Cortex of kidney (tissue), 1 donor: ENCODE results near the gene PDPK1.

Experiments
- DNase-seq: peaks from one replicate; lab custom pipeline; 2025; lab: John Stamatoyannopoulos, UW

PDPK1 gene

DNA sequence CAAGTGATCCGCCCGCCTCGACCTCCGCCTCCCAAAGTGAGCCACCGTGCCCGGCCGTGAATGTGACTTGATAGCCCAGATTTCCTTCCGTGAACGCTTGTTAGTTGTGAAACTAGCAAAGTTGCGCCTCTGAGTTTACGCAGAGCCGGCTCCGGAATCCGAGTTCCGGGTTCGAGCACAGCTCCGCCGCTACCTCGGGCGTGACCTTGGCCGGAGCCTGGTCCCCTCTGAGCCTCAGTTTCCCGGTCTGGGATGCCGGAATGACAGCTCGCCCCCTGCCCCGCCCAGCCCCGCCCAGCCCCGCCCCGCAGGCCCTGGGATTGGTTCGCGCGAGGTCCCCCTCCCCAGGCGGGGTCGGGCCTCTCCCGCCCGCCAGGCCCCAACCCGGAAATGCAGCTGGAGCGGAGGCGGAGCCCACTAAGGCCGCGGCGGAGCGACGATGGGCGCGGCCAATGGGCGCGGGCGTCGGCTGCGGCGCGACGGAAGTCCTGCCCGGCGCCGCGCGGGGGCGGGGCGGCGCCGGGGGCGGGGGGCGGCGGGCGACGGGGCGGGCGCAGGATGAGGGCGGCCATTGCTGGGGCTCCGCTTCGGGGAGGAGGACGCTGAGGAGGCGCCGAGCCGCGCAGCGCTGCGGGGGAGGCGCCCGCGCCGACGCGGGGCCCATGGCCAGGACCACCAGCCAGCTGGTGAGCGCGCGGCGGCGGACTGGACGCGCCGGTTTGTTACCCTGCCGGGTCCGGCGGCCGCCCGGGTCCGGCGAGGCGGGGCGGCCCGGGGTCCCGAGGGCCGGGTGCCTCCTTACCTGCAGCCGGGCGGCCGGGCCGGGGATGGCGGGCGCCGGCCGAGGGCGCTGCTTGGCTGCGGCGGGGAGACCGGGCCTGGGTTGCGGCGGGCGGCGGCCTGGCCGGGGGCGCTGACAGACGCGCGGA is at the start of gene PDPK1:
PDPK1 (plus strand) TSS at position 571 of the 929 bp plus-strand sequence; CDS start at position 663, 92 bp downstream.
- DNase-seq = no peak

DNA sequence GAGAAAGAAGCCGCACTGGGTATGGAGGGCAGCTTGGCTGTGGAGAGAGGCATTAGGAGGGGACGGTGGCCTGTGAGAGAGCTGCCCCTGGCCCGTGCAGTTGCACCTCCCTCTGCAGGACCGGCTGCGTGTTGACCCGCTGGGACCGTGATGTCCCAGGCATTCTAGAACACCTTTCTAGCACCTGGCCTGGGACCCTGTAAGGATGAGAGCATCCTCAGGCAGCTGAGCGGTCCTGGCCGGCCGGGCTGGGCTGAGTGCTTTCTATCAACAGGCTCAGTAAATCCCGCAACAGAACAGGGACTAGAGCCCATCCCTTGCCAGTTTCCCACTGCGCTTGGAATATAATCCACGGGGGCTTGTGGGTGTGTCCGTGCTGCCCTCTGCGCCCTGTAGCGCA is 48.2 kb upstream of the PDPK1 start:
- DNase-seq = no peak

DNA sequence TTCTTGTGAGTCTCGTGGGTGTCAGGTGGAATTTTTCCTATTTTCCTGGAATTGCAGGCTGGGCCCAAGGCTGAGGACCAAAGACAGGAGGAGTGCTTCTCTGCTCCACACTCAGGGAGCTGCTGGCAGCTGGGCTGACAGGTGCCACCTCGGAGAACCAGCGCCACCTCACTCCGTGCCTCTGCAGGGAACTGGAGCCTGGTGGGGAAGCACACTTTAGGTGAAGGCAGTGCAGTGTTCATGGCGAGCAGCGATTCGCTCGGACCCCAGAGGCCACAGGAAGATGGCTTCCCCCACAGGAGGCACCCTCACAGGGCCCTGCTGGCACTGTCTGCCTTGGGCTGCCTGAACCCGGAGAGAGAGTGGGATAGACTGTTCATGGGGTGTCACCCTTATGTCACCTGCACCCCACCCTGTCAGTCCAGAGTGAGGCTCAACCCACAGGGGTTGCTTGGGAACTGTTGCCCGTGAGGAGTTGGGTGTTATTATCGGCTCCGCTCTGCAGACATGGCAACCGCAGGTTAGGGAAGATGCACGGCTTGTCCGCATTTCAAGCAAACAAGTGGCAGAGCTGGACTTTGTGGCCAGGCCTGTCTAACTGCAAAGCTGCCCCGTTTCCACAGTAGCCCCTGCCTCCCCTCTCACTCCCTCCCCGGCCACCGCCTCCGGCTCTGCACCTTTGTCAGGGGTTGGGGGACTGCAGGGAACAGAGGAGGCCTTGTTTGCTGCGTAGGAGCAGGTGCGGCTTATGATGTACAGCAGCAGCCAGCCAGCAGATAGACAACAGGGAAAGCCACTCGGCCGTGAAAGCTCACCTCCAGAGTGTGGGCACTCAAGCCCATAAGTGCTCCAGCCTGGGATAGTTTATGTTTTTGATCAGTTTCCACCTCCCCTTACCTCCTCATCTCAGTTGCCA is 47.4 kb upstream of the PDPK1 start:
- DNase-seq = no peak

DNA sequence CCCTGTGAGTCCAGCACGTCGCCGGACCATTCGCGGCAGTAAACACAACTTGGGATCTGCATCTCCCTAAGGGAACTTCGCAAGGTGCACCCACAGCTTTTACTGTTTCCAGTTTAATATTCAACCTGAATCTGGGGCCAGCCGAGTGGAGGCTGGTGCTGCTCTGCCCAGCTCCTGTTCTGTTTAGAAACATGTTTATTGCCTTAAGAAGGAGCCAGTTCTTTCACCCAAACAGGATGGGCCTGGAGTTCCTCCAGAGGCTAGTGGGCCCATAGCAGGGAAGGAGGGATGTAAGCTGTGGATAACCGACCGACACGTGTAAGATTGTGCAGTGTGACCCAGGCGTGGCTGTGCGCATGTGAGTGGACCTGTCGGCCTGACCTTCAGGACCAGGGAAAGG is 45.5 kb upstream of the PDPK1 start:
- DNase-seq = no peak

DNA sequence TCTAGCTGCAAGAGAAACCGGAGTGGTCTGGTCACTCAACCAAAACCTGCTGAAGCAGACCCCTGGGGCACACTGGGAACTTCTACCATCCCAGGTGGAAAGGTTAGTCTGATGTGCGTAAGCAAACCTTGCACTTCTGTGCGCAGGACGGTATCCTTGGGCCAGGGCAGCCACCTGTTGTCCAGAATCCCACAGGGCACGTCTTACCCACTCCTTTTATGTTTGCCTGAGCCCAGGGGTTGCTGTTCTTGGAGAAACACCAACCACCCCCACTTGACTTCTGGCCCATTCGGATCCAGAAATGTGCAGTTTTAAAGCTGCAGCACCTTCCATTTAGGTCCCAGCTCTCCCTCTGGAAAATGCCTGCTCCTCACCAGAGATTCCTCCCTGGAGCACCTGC is 44.2 kb upstream of the PDPK1 start:
- no peak for DNase-seq

DNA sequence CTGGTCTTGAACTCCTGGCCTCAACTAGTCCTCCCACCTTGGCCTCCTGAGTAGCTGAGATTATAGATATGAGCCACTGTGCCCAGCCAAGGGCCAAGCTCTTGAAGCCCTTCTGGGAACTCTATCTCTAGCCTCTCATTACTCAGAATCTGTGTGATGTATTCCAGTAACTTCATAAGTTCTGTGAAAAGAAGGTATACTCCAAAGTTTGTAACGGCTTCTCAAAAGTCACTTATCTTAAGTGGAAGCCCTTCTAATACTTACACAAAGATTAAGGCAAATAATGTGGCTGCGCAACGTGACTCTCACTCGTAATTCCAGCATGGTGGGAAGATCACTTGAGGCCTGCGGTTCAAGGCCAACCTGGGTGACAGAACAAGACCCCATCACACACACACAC is 43.2 kb upstream of the PDPK1 start:
- DNase-seq = no peak

DNA sequence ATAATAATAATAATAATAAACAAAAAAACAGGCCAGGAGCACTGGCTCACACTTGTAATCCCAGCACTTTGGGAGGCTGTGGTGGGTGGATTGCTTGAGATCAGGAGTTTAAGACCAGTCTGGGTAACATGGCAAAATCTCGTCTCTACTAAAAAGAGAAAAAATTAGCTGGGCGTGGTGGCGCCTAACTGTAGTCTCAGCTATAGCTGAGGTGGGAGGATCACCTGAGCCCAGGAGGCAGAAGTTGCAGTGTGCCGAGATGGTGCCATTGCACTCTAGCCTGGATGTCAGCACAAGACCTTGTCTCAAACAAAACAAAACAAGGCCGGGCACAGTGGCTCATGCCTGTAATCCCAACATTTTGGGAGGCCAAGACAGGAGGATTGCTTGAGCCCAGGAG is 42.8 kb upstream of the PDPK1 start:
- no peak for DNase-seq

DNA sequence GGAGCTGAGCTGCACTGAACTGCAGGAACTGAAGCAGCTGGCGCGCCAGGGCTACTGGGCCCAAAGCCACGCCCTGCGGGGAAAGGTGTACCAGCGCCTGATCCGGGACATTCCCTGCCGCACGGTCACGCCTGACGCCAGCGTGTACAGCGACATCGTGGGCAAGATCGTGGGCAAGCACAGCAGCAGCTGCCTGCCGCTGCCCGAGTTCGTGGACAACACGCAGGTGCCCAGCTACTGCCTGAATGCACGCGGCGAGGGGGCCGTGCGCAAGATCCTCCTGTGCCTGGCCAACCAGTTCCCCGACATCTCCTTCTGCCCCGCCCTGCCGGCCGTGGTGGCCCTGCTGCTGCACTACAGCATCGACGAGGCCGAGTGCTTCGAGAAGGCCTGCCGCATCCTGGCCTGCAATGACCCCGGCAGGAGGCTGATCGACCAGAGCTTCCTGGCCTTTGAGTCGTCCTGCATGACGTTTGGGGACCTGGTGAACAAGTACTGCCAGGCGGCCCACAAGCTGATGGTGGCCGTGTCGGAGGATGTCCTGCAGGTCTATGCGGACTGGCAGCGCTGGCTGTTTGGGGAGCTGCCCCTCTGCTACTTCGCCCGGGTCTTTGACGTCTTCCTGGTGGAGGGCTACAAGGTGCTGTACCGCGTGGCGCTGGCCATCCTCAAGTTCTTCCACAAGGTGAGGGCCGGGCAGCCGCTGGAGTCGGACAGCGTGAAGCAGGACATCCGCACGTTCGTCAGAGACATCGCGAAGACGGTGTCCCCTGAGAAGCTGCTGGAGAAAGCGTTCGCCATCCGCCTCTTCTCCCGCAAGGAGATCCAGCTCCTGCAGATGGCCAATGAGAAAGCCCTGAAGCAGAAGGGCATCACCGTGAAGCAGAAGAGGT is 41.4 kb upstream of the PDPK1 start:
- DNase-seq = no peak

DNA sequence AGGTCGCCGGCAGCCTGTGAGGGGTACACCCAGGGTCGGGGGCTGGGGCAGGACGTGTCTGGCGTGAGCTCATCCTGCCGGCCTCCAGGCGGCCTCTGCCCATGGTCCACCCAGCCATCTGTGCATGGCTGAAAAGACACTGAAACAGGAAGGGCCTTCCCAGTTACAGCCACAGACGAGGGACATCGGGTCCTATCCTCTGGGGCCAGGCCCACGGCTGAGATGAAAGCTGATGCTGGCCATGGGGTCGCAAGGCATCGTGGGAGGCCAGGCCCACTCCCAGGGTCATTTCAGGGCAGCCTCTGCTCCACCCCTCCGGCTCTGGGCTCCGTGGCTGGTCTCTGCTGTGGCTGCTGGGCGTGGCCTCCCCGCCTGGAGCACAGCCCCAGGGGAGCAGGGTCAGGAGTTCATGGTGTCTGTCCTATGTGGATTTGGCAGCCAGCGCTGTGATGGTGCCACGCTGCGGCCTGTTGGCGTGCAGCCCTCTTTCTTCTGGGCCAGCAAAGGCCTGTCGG is 40.6 kb upstream of the PDPK1 start:
- no peak for DNase-seq

DNA sequence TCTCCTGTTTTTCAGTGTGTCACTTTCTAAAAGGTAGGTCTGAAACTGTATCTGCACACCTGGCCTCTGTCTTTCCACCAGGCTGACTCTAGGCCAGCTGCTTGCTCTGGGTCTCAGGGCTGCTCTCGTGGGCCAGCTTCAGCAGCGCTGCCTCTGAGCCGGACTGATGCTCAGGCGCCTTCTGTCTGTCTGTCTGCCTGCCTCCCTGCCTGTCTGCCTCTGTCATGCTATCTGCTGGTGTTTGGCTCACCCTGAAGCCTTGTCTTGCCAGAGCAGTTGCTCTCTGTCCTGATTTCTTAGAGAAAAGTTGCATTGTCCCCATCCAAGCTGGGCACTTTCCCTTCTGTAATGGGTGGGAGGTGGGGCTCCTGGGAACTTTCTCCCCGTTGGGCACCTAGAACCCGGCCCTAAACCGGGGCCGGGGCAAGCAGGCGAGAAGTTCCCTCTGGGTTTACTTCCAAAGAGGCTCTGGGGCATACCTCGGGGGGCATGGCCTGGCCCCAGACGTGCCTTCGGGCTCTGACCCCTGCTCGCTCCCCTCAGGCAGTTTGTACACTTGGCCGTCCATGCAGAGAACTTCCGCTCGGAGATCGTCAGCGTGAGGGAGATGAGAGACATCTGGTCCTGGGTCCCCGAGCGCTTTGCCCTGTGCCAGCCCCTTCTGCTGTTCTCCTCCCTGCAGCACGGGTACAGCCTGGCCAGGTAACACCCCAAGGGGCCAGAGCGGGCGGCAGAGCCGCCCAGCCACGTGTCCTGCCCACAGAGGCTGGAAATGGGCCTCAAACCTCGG is 39.9 kb upstream of the PDPK1 start:
- no peak for DNase-seq

DNA sequence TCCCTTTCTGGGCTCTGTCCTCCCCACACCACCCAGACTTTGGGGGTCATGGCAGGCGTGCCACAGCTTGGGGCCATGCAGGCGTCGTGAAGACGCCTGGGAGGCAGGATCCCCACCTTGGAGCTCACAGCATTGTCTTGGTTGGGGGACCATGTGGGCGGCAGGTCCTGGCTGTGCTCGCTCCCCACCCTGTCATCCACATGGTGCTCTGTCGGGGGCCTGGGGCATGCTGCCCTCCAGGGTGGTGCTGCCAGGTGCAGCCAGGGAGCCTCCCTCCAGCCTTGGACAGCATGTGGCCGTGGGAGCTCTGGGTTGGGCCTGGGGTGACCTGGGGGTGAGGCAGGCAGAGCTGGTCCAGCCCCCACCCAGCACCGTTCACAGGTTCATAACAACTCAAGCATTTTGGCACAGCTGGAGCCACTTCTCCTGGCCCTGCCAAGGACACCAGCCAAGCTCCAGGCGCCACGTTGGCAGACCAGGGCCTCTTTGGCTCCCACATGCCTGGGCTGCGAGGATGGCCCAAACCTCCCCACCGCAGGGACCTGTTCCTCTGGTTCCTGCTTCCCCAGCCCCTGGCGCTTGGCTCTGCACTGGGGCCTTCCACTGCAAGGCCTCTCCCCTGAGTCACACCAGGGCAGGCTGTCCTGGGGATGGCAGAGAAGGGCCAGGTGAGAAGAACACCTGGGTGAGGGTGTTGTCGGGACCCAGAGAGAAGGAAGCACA is 39.1 kb upstream of the PDPK1 start:
- no peak for DNase-seq

DNA sequence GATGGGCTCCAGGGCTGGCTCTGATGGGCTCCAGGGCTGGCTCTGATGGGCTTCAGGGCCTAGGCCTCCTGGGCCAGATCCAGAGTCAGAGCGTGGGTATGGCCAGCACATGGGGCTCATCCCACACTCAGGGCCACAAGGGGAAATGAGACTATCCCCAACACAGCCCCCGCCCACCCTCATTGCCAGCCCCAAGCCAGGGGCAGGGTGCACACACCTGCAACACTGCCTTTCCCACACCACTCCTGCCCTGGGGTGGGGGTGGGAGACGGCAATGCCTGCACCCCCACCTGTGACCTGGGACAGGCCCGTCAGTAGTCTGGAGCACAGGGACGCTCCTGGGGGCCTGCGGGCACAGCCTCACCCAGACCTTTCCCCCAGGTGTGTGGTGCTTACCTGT is 38.4 kb upstream of the PDPK1 start:
- no peak for DNase-seq

DNA sequence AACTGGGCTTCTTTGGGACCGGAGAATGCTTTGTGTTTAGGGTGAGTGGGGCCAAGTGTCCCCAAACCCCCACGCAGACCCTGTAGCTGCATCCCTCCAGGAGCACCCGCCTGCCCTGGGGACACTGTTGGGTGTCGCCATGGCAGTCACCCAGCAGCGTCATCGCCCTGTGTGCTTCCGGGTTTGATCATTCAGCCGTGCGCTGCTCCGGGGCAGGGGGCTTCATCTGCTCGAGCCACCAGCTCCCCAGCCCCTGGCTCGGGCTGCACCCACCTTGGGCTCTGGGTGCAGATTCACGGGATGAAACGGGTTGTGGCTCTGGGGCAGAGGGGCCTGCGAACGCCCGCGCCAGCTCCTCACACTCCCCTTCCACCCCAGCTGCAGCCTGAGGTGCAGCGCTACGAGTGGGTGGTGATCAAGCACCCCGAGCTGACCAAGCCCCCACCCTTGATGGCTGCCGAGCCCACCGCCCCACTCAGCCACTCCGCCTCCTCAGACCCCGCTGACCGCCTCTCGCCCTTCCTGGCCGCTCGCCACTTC is 37.9 kb upstream of the PDPK1 start:
- DNase-seq = no peak

DNA sequence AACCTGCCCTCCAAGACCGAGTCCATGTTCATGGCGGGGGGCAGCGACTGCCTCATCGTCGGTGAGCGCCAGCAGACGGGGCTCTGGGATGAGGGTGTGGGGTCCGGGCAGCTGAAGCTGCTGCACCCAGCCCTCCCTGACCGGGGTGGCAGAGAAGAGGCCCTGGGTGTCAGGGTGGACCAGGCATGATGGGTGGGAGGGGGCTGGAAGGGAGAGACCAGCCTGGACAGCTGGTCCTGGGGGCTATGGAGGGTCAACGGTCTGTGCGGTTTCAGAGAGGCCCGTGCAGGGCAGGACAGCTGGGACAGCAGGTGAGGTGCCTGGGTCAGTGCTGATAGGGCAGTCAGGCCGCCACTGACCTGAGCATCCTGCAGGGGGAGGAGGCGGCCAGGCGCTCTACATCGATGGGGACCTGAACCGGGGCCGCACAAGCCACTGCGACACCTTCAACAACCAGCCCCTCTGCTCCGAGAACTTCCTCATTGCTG is 37.3 kb upstream of the PDPK1 start:
- DNase-seq = no peak

DNA sequence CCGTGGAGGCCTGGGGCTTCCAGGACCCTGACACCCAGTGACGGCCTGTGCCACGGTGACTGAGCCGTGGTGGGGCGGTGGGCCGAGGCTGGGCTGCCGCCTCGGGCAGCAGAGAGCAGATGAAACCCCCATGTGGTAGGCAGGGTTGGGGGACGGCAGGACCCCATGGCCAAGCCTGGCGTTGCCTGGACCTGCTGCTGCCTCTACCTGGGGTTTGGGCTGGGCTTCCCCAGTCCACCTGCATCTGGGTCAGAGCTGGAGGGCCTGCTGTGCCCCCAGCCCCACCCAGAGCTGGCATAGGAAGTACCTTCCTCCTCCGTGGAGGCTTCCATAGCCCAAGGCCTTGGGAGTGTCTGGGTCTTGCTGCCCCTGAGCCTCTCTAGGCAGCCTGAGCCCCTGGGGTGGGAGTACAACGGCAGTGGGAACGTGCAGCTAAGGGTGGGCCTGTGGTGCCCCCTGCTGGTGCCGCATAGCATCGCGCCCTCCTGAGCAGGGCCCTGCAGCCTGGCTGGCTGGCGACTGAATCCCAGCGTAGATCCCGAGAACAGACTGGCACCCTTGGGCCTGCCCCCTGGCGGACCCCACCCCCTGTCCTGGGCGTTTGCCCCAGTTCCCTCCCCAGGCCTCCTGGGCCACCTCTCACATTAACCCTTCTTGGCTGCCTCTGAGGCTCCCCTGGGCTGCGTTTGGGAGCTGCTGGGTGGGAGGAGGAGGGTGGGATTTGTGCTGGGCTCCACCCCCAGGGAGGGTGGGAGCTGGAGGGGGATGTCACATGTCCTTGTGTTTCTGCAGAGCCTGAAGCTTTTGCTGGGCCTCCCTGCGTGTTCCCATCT is 36.7 kb upstream of the PDPK1 start:
- no peak for DNase-seq

DNA sequence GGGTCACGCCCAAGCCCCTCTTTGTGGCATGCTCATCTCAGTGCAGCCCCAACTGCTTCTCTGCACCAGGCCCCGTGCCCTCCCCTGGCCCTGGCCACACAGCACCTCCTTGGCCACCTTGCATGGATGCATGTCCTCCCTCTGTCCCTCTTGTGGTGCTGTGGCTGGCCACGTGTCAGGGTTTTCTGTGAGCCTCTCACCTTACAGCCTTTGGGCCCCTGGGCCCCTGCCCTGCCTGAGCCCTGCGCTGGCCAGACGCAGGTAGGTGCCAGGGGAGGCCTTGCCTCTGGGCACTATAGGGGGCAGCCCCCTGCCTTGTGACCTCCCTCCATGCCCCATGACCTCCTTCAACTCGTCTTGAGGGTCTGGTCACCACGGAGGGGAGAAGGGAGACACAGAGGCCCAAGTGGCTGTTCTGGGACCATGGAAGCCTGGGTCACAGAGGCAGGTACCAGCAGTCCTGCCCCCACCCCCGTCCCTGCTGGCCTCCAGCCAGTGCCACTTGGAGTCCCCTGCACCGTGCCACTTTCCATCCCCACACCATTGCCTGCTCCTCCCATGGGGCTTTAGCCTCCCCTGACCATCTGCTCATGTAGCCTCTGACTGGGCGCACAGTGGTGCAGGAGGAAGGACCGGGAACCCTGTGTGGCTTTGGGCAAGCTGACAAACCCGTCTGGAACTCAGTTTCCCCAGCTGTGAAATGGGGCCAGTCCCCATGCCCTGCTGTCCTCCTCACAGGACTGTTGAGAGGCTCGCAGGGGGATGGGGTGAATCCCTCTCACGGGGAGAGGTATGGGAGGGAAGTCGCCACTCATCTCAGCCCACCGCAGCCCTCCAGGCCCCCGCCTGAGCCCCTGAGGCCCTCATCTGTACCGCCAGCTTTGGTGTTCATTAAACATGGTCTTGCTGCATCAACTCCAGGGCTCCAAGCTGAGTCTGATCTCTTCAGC is 35.6 kb upstream of the PDPK1 start:
- no peak for DNase-seq

DNA sequence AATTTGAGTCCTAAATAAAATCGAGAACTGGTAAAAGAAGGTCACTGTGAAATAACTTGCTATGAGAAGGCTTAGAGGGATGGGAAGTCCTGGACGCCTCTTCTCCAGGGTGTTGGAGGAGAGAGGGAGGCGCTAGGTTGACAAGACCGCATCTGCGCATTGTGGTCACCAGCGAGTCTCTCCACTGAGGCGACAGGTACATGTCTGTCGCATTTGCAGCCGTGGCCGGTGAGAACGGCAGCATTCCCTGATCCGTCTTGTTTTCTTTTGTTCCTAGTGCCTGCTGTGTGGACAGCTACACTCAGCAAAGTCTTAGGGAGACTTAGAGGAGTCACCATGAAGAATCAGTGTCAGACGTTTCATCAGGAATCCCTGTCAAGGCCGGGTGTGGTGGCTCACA is 32.1 kb upstream of the PDPK1 start:
- no peak for DNase-seq
